GM06990 (cell line): ENCODE data around the gene SREBF1.

Experiments used
- DNase-seq: peaks from one replicate; pipeline ENCODE4 v3.0.0-alpha.2; 2011; ENCODE audit not compliant: insufficient read length; ENCODE audit errors: extremely low read depth
- H3K27me3 ChIP-seq: replicated peaks from 2 replicates; pipeline ENCODE4 v1.6.0; 2011; ENCODE audit warnings: low read length; ENCODE audit not compliant: control insufficient read depth, insufficient read depth
- H3K36me3 ChIP-seq: 2 replicates; pipeline ENCODE4 v1.5.1; 2011; ENCODE audit warnings: low read length; ENCODE audit not compliant: control insufficient read depth, insufficient read depth
- H3K4me3 ChIP-seq: replicated peaks from 2 replicates; pipeline ENCODE4 v1.5.1; 2011; ENCODE audit warnings: low read depth, mild to moderate bottlenecking, control low read depth, low read length
- CTCF ChIP-seq: IDR thresholded peaks from 2 replicates; pipeline ENCODE4 v1.5.1; 2011; ENCODE audit warnings: low read length, control low read depth, mild to moderate bottlenecking, inconsistent platforms; ENCODE audit not compliant: insufficient read depth, poor library complexity, severe bottlenecking

The SREBF1 gene

GRCh38 chr17:17872547-17873345 lies 36.0 kb upstream of the SREBF1 start:
- 0 out of 2 replicates have a peak, but pooled peaks cover 1% of the 10 kb centered on the region for H3K36me3 ChIP-seq
- no peak for DNase-seq
- no peak for TF ChIP-seq CTCF

GRCh38 chr17:17871913-17872312 lies 35.1 kb upstream of the SREBF1 start:
- no peak overlapping the region for H3K4me3 ChIP-seq
- no peaks in the 10 kb centered on the region for H3K27me3 ChIP-seq
- no peak for TF ChIP-seq CTCF
- DNase-seq = no peak
- no peaks in the 10 kb centered on the region for H3K36me3 ChIP-seq

More at GRCh38 chr17:17872547-17873345, 36.0 kb upstream of the SREBF1 start:
- Histone ChIP-seq H3K4me3 (no peak overlapping the region), H3K27me3 (no peaks in the 10 kb centered on the region)

GRCh38 chr17:17870247-17870646 lies 33.5 kb upstream of the SREBF1 start:
- peak; percentile 5 for TF ChIP-seq CTCF
- no peak for DNase-seq
- H3K4me3 ChIP-seq = no peak overlapping the region

GRCh38 chr17:17868641-17869522 lies 32.1 kb upstream of the SREBF1 start:
- DNase-seq = no peak
- H3K36me3 ChIP-seq = no peaks in the 10 kb centered on the region; the same call in 1 of the 2 replicates
- H3K4me3 ChIP-seq = no peak overlapping the region
- TF ChIP-seq CTCF = no peak
- H3K27me3 ChIP-seq = no peaks in the 10 kb centered on the region

More at GRCh38 chr17:17870247-17870646, 33.5 kb upstream of the SREBF1 start:
- Histone ChIP-seq H3K36me3 (no peaks in the 10 kb centered on the region; the same call in 1 of the 2 replicates), H3K27me3 (no peaks in the 10 kb centered on the region)

DNA sequence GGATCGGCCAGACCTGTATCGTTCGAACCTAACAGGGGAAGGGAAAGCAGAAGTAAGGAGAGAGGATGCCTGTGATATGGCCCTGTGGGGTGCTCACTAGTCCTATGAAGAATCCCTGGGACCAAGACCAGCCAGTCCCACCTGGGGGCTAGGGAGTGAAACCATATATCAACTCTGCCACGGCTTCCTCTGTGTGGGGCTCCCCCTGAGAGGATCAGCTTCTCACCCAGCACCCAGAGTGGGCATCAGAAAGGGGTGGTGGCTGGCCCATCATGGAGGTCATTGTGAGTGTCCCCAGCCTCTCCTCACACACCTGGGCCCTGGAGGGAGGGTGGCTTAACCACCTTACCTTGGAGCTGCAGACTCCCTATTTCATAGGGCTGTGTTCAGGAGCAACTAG lies 30.1 kb upstream of the SREBF1 start:
- no peak for DNase-seq
- H3K27me3 ChIP-seq = no peaks in the 10 kb centered on the region
- no peak overlapping the region for H3K4me3 ChIP-seq
- no peak for TF ChIP-seq CTCF
- H3K36me3 ChIP-seq = no peaks in the 10 kb centered on the region; the same call in 1 of the 2 replicates
